Cardiac muscle cell (in vitro differentiated cells and primary cell): Measurements from ENCODE around the gene CCDC92B. TPM values are rescaled to one million over a fixed set of nuclear protein-coding genes. Genes with fewer than 3 reads are reported as not detected.
A peak's percentile ranks its signal among the peaks of the same experiment; 100 is the strongest.

ENCODE experiments used
- DNase-seq, 2 donors: peaks; one replicate each; pipeline versions ENCODE4 v3.0.0 to v3.0.0-alpha.2; 2010 to 2017; ENCODE audit warnings: low read depth in 1 of 2, low spot score in 1 of 2
- H3K27ac ChIP-seq: fragments of 200-600 bp; sonication (generic); 2 replicates; pipeline ENCODE4 v1.5.1; 2016
- H3K27me3 ChIP-seq: fragments of 200-600 bp; sonication (generic); 2 replicates; pipeline ENCODE4 v1.6.0; 2016; ENCODE audit warnings: control low read depth
- H3K36me3 ChIP-seq: fragments of 200-600 bp; sonication (generic); 2 replicates; pipeline ENCODE4 v1.5.1; 2016; ENCODE audit warnings: control low read depth
- H3K4me1 ChIP-seq: fragments of 200-600 bp; sonication (generic); 2 replicates; pipeline ENCODE4 v1.8.1; 2017; ENCODE audit warnings: low read depth, mild to moderate bottlenecking, mixed run types
- H3K4me3 ChIP-seq: fragments of 200-600 bp; sonication (generic); 2 replicates; pipeline ENCODE4 v1.5.1; 2016; ENCODE audit warnings: mild to moderate bottlenecking
- H3K9me3 ChIP-seq: fragments of 200-600 bp; sonication (generic); 2 replicates; pipeline ENCODE4 v1.5.1; 2017; ENCODE audit warnings: low read depth, mild to moderate bottlenecking, control low read depth
- polyA plus RNA-seq: library from polyadenylated mRNA; unstranded; fragments of >200 nt; fragmentation: Nextera tagmentation; extraction: Ambion mirVana; gene quantifications from 2 replicates; pipeline ENCODE4 v1.2.1, GENCODE V29; 2016
- total RNA-seq: library from RNA; depleted of rRNA; stranded (reverse); fragments of >200 nt; gene quantifications from 2 replicates; pipeline ENCODE4 v1.2.3, GENCODE V29; 2016
- TF ChIP-seq, protein P1 (sequence below): IDR thresholded peaks from 2 replicates; pipeline ENCODE4 v1.5.1; 2012; ENCODE audit warnings: low read depth, mild to moderate bottlenecking, low read length

The CCDC92B gene
- total and polyA plus RNA-seq, 2 experiments from 2014 or later, result 0.33 to 0.35 TPM

DNA sequence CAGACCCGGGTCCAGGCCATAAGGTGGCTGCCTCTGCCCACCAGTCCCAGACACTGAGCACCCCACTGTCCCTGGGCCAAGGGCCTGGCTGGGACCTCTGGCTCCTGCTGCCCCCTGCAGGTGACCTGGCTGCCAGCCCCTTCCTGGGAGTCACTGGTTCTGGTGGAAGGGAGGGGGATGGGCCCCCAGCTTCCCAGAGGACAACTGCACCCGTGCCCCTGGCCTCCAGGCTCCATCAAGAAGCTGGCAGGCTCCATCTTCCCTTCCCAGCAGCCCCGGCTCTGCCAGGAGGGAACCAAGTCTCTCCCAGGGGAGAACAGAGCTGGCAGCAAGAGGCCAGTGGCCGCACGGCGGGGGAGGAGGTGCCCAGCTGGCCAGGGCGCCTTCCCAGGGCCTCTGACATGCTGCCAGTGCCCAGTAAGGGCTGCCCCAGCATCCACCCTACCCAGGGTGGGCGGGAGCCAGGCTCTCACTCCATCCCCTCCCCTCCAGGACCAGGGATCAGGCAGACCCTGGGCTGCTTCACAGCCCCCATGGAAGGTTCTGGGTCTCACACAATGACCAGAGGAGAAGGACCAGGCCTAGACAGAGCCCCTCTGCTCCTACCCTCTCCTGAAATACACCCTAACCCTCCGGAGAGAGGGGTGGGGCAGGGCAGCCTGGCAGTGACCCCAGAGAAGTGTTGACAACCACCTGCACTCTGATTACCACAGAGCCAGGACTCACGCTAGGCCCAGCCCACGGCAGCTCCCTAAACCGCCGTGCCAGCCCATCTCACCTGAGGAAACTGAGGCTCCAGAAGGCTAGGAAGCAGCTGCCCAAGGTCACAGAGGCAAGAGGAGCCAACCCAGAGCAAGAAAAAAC, 41.5 kb downstream of the CCDC92B start:
- peak in 1 of 2 donors; percentile 67 for DNase-seq
- Histone ChIP-seq H3K4me3 (no peak overlapping the region), H3K27ac (no peak overlapping the region), H3K9me3 (no peaks in the 10 kb centered on the region), H3K36me3 (no peaks in the 10 kb centered on the region), H3K4me1 (peaks cover 34% of the 10 kb centered on the region), H3K27me3 (no peaks in the 10 kb centered on the region)
- TF ChIP-seq, protein P1, sequence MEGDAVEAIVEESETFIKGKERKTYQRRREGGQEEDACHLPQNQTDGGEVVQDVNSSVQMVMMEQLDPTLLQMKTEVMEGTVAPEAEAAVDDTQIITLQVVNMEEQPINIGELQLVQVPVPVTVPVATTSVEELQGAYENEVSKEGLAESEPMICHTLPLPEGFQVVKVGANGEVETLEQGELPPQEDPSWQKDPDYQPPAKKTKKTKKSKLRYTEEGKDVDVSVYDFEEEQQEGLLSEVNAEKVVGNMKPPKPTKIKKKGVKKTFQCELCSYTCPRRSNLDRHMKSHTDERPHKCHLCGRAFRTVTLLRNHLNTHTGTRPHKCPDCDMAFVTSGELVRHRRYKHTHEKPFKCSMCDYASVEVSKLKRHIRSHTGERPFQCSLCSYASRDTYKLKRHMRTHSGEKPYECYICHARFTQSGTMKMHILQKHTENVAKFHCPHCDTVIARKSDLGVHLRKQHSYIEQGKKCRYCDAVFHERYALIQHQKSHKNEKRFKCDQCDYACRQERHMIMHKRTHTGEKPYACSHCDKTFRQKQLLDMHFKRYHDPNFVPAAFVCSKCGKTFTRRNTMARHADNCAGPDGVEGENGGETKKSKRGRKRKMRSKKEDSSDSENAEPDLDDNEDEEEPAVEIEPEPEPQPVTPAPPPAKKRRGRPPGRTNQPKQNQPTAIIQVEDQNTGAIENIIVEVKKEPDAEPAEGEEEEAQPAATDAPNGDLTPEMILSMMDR, result peak; percentile 45

DNA sequence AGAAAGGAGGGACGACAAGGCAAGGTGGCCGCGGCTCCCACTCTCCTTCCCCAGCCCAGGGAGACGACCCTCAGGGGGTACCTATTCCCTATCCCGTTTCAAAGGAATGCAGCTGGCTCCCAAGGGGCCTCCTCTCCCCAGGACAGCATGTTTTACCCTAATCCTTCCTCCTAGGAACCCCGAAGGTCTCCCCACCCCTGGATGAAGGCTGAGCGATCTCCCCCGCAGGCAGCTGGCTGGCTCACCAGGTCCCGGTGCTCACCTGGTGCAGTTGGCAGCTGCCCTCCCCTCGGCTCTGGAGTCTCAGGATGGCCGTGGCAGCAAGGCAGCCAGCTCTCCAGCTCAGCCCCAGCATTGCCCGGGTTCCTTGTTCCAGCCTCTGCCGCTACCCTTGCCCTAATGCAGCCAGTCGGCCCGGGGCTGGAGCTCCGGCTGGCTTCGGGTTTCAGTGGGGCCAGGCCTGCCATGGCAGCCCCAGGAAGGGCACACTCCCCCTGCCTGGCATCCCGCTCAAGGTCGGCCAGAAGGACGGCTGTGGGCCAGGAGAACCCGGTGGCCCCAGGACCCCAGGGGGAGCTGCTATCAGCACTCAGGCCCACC, 42.4 kb downstream of the CCDC92B start:
- no peak overlapping the region for H3K4me3 ChIP-seq

DNA sequence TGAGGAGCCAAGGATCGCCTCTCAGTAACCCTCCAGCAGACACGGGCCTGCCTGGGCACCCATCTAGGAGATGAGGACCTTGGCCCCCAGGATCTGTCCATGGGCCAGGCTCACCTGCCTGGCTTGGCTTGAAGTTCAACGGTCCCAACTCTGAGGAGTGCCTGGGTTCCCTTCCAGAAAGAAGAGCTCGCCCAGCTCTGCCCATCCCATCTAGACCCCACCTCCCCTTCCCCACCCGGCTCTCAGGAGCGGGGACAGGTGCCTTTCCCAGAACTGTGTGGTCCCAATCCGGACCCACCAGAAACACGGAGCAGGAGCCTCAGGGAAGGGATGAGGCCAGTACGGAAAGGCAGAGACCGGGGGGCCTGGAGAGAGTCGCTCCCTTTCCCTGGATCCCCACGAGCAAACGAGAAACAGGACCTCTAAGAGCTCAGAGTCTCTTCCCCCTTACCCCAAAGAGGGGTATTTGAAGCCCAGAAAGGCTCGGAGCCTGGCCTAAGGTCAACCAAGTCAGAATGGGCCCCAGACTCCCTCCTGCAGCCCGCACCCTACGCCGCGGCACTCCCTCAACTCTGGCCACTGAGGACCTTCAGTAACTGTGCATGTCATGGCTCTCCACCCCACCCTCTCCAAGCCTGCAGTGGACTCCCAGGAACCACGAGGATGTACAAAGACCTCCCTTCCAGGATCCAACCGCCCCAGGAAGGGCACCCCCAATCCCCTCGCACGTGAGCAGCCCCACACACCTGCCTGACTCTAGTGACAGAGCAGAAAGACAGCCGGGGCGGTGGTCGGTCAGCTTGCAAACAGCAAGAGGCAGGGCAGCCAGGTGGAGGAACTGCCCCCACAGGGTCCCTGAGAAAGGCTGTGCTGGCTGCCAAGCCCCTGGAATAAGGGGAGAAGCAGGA, 43.3 kb downstream of the CCDC92B start:
- peaks cover 29% of the 10 kb centered on the region for H3K4me1 ChIP-seq
- DNase-seq, result no peak
- no peak overlapping the region for H3K4me3 ChIP-seq
- H3K9me3 ChIP-seq, result no peaks in the 10 kb centered on the region
- H3K36me3 ChIP-seq, result no peaks in the 10 kb centered on the region
- H3K27ac ChIP-seq, result no peak overlapping the region
- H3K27me3 ChIP-seq, result no peaks in the 10 kb centered on the region
- TF ChIP-seq, protein P1, result no peak

More for the DNA sequence above, 42.4 kb downstream of the CCDC92B start:
- DNase-seq, result no peak
- Histone ChIP-seq H3K4me1 (peaks cover 29% of the 10 kb centered on the region), H3K9me3 (no peaks in the 10 kb centered on the region), H3K27me3 (no peaks in the 10 kb centered on the region), H3K27ac (no peak overlapping the region), H3K36me3 (no peaks in the 10 kb centered on the region)
- TF ChIP-seq, protein P1, result no peak

DNA sequence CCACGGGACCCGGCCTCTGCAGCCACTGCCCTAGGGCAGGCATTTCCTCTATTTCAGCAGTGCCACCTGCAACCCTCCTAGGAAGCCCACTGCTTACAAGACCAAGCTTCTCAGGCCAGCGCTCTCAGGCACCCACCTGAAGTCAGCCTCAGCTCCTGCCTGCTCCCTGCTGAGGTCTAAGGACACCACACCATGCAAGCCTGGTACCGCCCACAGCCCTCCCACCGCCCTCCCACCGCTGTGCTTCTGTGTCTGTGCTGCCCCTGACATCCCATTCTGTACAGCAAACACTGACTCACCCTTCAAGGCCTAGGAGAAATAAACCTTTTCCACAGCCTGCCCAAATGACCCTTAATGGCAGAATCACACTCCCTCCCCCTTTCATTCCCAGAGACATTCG, 44.2 kb downstream of the CCDC92B start:
- DNase-seq, result no peak
- H3K27me3 ChIP-seq, result no peaks in the 10 kb centered on the region
- no peak overlapping the region for H3K27ac ChIP-seq
- H3K36me3 ChIP-seq, result peaks cover 4% of the 10 kb centered on the region
- no peak overlapping the region for H3K4me3 ChIP-seq
- H3K4me1 ChIP-seq, result peaks cover 25% of the 10 kb centered on the region
- H3K9me3 ChIP-seq, result no peaks in the 10 kb centered on the region
- TF ChIP-seq, protein P1, result no peak

DNA sequence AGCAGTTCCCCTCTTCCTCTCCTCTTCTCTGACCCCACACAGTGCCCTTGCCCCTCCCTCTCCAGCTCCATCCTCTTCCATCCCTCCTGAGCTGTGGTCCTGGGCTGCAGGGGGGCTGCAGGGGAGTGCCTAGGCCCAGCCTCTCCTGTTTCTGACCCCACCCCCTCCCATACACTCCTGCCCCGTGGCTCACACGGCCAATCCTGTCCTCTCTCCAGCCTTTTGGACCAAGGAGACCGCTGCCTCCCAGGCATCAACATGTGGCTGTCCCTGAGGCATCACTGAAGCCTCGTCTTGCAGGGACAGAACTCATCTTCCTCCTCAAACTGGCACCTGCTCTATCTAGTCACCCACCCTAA, 44.6 kb downstream of the CCDC92B start:
- no peaks in the 10 kb centered on the region for H3K9me3 ChIP-seq
- H3K27me3 ChIP-seq, result no peaks in the 10 kb centered on the region
- TF ChIP-seq, protein P1, result no peak
- DNase-seq, result no peak
- no peak overlapping the region for H3K4me3 ChIP-seq
- H3K4me1 ChIP-seq, result peaks cover 21% of the 10 kb centered on the region
- H3K27ac ChIP-seq, result no peak overlapping the region
- peaks cover 4% of the 10 kb centered on the region for H3K36me3 ChIP-seq
